ENCODE measurements around the gene CCL21.

Gene CCL21

DNA sequence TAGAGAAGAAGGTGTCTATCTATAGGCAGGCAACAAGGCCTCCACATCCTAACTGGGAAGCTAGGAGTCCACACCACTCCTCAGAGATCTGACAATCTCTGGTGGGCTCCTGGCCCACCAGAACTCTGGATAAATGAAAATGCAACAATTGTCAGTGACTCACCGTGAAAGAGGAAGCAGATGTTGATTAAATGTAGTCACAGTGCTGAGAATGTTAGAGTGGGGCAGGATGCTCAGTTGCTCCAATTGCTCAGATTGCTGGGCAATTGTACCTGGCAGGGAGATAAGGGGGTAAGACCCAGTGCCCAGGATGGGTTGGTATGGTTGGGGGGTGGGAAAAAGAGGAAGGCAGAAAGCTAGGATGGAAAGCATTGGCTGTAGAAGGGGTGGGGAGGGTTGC, 23.2 kb downstream of the CCL21 start:
- CTCF ChIA-PET, result interaction anchor here (0.5 to 1.3 kb wide), 3 partner anchors 14 to 74 kb away, joined by 3 to 4 read pairs (median 3); no protein-coding TSS in a partner anchor
- H3K27ac ChIP-seq, result no peak overlapping the region
- POLR2A ChIA-PET (ENCODE audit: low non-redundant PET), result no interaction called here
- no peak for TF ChIP-seq CTCF (conservative IDR thresholded peaks at IDR 0.05; ENCODE audit: low read depth)
- no peak for DNase-seq (ENCODE audit: low spot score)

DNA sequence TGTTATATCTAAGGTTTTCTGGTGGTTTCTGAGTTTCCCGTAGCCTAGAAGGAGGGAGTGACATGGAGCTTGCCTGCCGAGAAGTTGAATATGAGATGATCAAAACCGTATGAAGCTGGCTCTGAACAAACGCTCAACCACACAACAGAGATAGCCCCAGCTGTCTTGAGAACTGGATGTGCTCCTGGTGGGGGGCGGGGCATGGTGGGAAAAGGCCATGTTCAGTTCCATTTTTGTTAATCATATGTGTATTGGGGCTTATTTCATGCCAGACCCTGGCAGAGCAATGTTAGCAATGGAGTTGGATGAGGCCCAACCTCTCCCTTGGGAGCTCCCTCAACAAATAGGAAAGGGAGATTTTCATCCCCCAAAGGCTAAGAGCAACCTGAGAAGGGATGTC, 23.7 kb downstream of the CCL21 start:
- POLR2A ChIA-PET (ENCODE audit: low non-redundant PET), result no interaction called here
- CTCF ChIA-PET, result interaction anchor here (0.5 to 1.3 kb wide), 3 partner anchors 15 to 74 kb away, joined by 3 to 4 read pairs (median 3); no protein-coding TSS in a partner anchor

GRCh38 chr9:34685591-34685990, 24.3 kb downstream of the CCL21 start:
- ChIA-PET CTCF (interaction anchor here (1.3 kb wide), 1 partner anchor 16 kb away, joined by 4 read pairs; no protein-coding TSS in a partner anchor), POLR2A (ENCODE audit: low non-redundant PET) (no interaction called here)
- TF ChIP-seq CTCF (conservative IDR thresholded peaks at IDR 0.05; ENCODE audit: low read depth), result no peak
- no peak overlapping the region for H3K27ac ChIP-seq
- DNase-seq (ENCODE audit: low spot score), result no peak

More for the DNA sequence above, 23.7 kb downstream of the CCL21 start:
- no peak for TF ChIP-seq CTCF (conservative IDR thresholded peaks at IDR 0.05; ENCODE audit: low read depth)
- no peak overlapping the region for H3K27ac ChIP-seq
- no peak for DNase-seq (ENCODE audit: low spot score)

DNA sequence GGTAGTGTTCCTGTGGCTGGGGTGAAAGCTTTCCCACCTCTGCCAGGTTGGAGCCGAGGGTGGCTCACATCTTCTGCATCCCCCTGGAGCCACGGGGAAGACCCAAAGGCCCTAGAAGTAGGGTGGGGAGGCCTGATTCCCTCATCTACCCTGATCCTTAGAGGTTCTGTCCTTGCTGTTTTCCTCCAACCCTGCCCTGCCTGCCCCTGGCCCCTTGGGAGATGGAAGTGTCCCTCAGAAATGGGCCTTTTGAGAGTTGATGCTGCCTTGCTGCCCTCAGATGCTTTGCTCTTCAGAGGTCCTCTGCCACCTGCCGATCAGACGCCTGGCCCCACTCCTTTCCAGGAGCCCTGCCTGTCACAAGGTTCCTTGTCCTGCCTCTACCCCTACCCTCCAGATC, 25.1 kb downstream of the CCL21 start:
- POLR2A ChIA-PET (ENCODE audit: low non-redundant PET), result no interaction called here
- CTCF ChIA-PET, result no interaction called here
- H3K27ac ChIP-seq, result no peak overlapping the region
- no peak for DNase-seq (ENCODE audit: low spot score)
- no peak for TF ChIP-seq CTCF (conservative IDR thresholded peaks at IDR 0.05; ENCODE audit: low read depth)

DNA sequence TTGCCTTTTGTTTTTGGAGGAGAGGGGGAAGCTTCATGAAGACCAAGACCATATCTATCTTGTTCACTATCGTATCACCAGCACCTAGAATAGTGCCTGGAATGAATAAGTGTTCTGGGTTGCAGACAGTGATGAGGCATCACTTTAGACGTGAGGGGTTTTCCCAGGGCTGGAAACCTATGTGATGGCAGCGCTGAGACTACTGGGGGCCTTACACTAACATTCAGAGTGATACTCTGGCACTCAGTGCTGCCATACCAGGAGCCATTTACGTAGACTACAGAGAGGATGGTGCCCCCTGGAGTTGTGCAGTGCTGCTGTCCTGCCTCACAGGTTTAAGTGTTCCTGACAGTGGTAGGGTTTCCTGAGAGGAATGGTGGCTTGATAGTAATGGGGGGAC, 25.8 kb downstream of the CCL21 start:
- no peak overlapping the region for H3K27ac ChIP-seq
- TF ChIP-seq CTCF (conservative IDR thresholded peaks at IDR 0.05; ENCODE audit: low read depth), result no peak
- ChIA-PET POLR2A (ENCODE audit: low non-redundant PET) (no interaction called here), CTCF (interaction anchor here (0.6 kb wide), 1 partner anchor 211 kb away, joined by 4 read pairs; no protein-coding TSS in a partner anchor)
- DNase-seq (ENCODE audit: low spot score), result no peak

DNA sequence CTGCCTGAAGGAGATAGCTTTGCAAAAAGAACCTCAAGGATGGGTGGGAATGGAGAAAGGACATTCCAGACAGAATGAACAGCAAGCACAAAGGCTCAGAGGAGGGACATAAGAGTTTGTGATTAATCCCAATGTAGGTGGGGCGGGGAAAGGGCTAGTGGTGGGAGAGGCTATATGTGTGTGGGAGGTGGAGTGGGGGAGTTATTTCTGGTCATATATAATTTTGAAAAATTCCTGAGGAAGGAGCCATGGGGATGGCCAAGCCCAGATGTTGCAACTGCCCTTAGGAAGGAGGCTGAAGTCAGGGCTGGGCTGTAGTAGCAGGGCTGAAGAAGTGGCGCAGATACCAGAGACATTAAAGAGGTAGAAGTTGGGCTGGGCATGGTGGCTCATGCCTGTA, 34.1 kb downstream of the CCL21 start:
- H3K27ac ChIP-seq, result no peak overlapping the region; the same call in 1 of the 2 replicates
- ChIA-PET CTCF (interaction anchor here (0.7 to 1.0 kb wide), 2 partner anchors 20 to 193 kb away, joined by 6 to 7 read pairs; no protein-coding TSS in a partner anchor), POLR2A (ENCODE audit: low non-redundant PET) (no interaction called here)

More for the DNA sequence above, 34.1 kb downstream of the CCL21 start:
- no peak for DNase-seq (ENCODE audit: low spot score)
- TF ChIP-seq CTCF (conservative IDR thresholded peaks at IDR 0.05; ENCODE audit: low read depth), result no peak
